Activated T-cell treated with anti-CD3 and anti-CD28 coated beads for 4 hours (primary cell): ENCODE results near the gene CTRL.
"Not testable (repeated sequence)": the region's sequence is repeated elsewhere in the genome, so short reads cannot be mapped to it uniquely, and the experiment has no call there.

ENCODE experiments used
- DNase-seq: peaks from one replicate; pipeline ENCODE4 v3.0.0-alpha.2; 2020

CTRL gene

DNA sequence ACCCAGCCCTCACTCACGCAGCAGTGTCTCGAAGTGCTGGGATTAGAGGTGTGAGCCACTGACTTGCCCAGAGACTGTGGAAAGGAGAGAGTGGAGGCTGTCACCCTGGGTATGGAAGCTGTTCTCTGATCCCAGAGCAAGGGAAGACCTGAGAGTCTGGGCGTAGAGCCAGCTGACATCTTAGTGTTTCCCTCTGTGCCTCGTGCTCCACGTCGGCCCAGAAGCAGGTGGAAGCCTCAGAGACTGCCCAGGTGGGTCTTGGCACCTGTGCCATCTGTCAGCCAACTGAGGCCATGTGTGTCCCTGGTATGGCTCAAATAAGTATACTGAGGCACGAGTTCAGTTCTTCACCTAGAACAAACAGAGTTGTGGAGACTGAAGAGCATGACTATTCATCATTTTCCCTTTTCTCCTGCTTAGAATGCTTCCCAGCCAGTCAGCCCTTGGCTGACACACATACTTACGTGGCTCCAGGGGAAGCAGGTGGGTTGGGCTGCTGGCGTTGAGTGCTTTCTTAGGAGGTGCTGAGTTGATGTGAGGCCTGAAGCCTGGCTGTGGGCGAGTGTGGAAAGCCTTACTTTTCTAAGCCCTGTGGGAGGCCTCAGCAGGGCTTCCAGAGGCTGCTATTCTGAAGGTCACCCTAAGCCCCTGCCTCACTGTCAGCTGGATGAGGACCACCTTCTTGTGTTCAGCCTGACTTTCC, 8.1 kb downstream of the CTRL start:
- DNase-seq, result no peak

DNA sequence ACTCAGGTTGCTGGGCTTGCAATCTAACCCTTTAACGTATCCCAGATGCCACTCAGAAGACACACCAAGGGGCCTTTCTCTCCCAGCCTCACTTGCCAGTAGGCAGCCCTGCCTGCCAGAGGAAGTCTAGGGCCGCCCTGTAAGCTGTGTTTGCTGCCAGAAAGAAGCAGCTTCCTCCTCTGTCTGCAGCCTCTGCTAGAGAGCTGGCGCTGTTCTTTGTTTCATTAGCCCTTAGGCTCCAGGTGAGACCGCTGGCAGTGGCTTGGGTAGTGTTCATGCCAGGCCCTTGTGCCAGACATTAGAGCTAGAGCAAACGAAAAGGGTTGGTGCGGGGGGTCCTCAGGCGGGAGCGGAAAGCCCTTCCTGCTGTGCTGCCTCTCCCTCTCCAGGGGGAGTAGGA, 8.9 kb downstream of the CTRL start:
- DNase-seq, result no peak

DNA sequence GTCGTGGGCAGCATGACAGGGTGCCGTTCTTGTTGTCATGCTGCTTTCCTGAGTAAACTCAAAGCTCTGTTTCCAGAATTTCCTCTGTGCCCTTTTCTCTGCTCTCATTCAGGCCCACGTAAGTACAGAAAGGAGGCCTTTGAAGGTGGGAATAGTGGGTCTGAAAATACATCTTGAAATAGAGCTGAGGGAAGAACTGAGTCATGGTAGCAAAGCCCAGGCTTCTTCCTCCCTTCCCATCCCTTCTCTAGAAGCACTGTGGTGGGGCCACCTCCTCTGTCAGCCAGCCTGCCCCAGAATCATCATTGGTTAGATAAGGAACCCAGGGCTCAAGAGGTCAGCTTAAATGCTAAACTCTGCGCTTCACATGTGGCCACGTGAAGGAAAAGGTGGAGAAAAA, 9.4 kb downstream of the CTRL start:
- DNase-seq, result no peak

DNA sequence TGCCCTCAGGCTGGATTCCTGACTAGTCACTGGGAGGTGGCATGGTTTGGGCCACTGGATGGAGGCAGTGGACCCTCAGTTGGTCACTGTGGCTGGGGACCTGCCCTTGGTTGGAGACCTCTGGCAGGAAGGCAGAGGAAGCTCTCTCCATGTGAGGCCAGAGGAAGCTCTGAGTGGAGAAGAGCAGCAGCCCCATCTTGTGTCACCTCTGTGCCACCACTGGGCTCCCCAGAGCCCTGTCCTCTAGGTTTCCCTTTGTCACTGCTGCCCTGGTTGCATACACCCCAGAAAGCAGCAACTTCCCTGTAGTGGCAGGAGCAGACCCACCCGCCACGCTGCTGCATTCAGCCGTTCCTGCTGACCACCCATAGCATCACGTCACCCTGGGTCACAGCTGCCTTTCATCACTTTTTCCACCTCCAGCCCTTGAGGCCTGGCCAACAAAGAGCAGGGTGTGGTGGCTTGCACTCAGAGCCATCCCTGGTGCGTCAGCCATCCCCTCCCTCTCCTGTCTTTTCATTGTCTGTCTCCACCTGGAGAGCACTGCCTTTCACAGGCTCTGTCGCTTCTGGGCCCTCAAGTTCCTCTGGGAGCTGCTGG, 11.9 kb downstream of the CTRL start:
- DNase-seq, result no peak

DNA sequence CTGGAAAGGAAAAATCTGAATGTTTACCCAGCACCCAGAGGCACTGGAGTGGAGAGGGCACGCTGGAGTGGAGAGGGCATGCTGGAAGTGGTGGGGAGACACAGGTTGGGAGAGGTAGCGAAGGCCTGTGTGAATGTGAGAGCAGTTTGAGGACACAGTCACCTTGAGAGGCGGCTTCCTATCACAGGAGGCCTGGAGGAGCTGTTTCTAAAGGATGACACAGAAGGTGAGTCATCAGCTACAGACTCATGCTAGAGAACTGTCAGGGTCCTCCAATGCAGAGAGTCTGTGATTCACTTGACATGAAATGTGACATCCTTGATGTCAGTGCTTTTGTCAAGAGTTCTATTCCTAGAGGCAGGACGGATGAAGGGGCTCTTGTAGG, 13.8 kb downstream of the CTRL start:
- peak; percentile 32 for DNase-seq

DNA sequence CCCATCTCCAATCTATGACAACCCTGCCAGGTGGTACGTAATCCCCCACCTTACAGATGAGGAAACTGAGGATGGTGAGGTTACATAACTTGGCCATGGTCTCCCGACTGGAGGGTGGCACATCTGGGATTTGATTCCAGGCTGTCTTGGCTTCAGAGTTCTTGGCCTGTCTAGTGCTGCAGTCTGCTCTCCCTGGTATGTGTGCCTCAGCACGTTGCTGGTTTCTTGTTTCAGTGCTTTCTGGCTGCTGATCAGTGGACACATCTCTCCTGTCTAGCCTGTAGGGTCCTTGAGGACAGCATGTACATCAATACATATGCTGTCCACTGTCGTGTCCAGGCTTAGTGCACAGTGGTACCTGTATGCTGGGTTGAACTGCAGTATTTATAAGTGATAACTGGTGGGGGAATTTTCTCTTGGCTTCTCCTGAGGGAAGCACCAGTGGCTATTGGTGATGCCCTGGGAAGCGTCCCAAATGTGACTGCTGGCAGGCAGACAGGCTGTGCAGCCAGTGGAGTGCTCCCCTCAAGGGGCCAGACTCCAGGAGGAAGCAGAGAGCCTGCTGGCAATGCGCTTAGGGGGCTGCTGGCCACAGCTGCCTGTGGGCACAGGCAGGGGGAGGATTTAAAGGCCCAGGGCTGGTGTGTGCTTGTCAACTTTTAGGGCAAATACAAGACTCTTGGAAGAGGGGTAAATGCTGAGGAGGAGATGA, 14.4 kb downstream of the CTRL start:
- no peak for DNase-seq

DNA sequence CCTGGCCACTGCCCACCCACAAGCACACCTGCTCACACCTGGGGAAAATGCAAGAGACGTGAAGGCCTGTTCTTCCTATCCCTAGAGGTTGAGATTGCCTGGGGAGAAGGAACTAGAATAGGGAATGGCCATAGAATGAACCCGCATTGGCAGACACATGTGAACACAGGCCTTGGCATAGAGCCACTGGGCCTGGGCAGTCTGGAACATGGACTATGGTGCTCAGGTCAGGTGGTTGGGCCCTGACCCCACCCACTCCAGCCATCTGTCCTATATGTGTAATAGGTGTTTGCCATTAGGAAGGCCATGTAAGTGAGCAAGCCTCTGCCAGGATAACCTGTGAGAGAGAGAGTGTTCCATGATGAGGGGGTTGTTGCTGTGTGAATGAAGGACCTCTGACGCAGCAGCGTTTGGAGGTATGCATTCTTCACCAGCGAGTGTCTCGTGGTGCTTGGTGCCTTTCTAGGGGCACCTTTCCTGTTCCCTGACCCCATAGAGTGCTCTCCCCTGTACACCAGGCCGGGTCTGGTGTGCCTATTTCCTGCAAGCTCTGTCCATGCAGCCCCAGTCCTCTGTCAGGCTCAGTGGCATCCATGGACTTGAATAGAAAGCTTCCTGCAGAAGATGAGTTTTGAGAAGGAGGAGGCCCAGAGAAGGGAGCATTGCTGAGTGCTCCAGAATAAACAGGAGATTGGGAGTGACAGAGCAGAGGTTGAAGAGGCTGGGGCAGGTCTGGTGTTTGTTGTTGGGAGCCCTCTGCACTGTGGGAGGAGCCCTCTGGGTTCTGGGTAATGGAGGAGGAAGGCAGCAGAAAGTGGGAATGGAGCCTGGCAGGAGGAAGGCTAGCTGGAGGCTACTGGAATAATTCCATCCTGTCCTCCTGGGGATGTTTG, 15.6 kb downstream of the CTRL start:
- no peak for DNase-seq

DNA sequence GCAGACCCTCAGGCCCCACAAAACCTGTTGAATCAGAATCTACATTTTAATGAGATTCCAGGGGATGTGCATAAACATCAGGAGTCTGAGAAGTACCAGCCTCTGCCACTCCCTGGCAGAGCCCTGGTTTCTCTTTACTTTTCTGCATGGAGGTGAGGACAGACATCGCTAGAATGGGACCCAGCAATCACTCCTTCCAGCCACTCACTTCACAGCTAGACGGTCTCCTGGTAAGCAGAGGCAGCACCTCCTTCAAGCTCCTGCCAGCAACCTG, 16.2 kb downstream of the CTRL start:
- not testable (repeated sequence) for DNase-seq

DNA sequence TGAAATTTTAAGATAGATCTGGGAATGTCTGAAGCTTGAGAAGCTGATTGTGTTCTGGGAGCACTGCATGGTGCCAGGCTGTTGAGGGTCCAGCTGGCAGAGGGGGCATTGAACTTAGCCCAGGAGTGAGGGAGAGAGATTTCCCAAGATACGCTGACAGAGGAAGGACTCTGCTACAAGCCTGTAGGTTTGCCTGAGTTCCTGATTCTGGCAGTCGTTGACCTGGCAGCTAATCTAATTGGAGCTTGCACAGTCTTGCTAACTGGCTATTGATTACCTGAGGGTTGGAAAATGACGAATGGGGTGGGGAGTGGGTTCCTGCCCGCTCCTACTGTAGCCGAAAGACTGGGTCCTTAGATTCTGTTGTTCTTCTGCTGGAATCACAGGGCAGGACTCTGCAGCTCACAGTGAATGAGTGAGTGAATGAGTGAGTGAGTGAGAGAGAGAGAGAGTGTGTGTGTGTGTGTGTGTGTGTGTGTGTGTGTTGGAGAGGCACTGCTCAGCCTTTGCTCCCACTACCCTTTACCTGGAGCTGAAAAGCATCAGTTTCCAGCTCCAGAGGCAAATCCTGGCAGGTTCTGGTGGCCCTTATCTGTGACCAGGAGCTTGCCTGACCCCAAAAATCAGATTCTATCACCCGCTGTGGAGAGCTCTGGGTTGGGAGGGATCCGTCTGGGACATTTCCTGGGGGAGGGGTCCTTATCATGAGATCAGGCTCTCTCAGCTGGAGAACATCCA, 16.7 kb downstream of the CTRL start:
- DNase-seq, result no peak

DNA sequence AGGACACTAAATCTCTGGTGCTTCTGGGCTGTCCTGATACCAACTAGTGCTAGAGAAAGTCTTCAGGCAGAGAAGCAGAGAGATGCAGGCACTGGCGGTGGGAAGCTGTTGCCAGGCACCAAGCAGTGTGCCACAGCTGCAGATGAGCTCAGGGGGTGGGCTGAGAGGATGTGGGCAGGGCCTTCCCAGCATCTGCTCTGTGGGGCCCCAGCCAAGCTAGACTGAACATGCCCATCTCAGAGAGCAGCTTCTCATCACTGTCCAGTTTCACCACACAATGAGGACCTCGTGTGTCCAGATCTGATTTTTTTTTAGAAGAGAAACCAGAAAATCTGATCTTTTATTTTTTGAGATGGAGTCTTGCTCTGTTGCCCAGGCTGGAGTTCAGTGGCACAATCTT, 21.5 kb downstream of the CTRL start:
- DNase-seq, result no peak

DNA sequence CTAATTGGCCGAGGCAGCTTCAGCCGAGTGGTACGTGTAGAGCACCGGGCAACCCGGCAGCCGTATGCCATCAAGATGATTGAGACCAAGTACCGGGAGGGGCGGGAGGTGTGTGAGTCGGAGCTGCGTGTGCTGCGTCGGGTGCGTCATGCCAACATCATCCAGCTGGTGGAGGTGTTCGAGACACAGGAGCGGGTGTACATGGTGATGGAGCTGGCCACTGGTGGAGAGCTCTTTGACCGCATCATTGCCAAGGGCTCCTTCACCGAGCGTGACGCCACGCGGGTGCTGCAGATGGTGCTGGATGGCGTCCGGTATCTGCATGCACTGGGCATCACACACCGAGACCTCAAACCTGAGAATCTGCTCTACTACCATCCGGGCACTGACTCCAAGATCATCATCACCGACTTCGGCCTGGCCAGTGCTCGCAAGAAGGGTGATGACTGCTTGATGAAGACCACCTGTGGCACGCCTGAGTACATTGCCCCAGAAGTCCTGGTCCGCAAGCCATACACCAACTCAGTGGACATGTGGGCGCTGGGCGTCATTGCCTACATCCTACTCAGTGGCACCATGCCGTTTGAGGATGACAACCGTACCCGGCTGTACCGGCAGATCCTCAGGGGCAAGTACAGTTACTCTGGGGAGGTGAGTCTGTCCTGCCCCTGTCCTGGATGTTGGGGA, 22.5 kb downstream of the CTRL start:
- no peak for DNase-seq

DNA sequence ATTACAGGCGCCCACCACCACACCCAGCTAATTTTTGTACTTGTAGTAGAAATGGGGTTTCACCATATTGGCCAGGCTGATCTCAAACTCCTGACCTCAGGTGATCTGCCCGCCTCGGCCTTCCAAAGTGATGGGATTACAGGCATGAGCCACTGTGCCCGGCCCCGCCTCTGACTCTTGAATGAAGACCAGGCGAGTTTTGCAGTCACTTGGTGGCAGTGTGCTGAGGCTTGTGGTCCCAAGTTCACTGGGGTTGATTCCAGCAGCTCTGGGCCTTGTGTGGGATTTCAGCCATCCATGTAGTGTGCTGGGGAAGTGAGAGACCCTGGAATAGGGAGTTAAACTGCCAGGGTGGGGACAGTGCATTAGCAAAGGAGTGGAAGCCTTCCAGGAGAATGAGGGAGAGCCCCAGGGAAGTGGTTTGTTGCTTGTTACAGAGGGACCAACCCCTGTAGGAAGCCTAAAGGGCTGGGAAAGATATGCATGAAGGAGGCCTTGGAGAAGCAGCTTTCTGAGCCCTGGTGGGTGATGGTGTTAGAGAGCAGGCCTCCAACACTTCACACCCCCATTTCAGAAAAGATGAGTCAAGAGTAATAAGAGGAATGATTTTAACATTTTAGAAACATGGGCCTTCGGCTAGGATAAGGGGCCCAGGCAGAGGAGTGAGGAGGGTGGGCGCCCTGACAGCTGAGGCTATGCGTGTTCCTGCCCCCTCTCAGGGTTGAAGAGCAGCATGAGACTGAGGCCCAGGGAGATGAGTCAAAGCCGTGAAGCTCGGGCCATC, 24.1 kb downstream of the CTRL start:
- DNase-seq, result no peak

DNA sequence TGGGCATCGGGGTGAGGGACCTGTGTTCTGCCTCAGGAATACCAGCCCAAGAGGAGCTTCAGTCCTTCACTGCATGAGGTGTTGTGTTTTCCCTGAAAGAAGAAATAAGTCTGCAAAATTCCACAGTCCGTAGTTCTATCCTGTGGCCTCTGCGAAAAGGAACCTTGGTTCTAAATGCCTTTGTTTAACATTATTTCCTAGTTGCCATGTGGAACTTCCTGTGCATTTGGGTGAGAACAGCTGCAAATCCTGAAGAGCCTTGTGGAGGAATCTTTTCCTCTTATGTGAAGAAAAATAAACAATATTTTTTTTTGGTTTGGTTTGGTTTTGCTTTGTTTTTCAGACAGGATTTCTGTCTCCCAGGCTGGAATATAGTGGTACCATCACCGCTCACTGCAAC, 28.8 kb downstream of the CTRL start:
- DNase-seq, result no peak

DNA sequence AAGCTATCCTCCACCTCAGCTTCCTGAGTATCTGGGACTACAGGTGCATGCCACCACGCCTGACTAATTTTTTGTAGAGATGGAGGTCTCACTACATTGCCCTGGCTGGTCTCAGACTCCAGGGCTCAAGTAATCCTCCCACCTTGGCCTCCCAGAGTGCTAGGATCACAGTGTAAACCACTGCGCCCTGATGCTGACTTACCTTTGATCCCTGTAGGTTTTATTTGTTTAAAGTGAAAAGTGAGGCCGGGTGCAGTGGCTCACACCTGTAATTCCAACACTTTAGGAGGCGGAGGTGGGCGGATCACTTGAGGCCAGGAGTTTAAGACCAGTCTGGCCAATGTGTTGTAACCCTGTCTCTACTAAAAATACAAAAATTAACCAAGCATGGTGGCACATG, 29.9 kb downstream of the CTRL start:
- no peak for DNase-seq

DNA sequence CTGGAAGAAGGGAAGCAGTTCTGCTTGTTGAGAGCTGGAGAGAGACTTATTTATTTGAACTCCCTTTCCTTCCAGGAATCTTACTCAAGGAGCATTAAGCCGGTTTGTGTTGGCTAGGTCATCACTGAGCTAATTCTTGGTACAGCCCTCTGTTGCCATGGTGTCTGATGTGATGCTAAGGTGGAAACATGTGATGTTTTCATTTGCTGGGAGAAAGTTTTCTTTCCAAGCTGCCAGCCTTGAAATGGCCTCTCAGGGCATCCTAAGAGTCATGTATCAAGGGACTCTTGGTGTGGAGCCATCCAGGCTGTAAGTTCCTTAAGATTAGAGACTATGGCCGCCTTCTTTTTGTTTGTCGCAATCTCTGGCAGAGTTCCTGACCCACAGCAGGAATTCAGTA, 34.4 kb downstream of the CTRL start:
- no peak for DNase-seq

DNA sequence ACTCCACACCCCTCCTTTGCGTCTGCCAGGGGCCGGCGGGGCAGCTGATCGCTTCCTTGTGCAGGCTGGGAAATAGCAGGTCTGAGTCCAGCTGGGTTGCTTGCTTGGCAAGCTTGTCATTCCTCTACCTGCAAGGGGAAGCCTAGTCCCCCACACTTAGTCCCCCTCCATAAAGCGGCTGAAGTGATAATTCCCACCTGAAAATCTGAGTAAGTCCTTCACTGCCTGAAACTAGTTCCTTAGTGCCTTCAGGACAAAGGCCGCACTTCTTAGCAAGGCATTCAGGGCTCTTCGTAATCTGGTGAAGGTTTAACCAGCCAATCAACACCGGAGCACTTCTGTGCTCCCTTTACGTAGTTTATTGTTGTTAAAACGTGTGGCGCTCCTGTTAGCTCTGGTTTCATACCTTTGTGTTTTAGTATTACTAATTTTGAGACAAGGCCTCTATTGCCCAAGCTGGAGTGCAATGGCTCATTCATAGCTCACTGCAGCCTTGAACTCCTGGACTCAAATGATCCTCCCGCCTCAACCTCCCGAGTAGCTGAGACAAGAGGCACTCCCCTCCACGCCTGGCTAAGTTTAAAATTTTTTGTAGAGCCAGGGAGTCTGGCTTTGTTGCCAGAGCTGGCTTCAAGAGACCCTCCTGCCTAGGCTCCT, 37.8 kb downstream of the CTRL start:
- no peak for DNase-seq

DNA sequence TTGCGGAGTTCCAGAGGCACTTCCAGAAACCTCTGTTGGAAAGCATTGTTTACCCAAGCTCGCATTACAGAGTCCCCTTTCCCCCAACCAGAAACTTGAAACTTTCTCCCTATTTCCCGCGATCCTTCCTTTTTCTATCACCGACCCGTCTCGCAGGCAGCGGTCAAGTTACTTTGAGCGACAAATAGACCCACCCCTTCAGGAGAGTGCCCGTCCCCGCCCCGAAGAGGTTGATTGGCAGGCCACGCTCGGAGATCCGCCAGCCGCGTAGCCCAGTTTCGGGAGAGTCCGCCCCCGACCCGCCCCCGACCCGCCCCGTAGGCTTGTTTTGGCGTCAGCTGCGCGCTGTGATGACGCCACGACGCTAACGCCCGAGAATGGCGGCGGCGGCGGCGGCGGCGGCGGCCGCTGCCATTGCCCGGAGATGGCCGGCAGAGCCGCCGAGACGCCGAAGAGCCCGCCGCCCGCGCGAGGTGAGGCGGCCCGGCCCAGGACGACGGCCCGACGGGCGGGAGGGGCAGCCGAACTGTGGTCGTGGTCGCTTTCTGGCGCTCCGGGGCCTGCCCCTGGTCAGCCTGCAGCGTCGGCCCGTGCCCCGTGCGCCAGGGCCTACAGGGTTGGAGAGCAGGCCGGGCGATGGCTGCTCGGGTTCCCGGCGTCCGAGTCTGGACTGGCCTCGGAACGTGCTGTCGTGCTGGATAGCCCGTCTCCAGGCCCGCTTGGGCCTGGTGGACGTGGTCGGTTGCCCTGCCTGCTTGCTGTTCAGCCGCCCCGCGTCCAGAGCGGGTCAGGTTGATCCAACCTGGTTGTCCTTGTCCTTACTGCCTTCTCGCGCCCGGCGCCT, 38.5 kb downstream of the CTRL start, which contains the start of gene PSKH1:
Gene PSKH1, plus strand, starts transcription at position 356 of the 844 bp plus-strand sequence. CDS start 15,496 bp downstream, outside the sequence.
- peak; percentile 91 for DNase-seq

DNA sequence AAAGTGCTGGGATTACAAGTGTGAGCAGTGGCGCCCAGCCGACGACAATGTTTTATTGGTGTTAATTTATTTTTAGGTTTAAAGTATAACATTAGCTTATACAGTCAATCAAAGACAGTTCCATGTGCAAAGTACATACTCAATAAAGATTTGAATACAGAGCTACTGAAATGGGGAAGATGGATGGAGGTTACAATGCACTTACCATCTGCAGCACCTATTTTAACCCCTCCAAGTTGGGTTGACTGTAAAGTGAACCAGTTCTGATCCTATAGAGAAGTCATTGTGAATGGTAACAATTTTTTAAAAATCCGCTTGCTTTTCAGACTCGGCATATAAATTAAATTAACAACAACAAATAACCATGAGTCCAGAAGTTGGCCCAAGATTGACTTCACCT, 39.3 kb downstream of the CTRL start:
- no peak for DNase-seq

DNA sequence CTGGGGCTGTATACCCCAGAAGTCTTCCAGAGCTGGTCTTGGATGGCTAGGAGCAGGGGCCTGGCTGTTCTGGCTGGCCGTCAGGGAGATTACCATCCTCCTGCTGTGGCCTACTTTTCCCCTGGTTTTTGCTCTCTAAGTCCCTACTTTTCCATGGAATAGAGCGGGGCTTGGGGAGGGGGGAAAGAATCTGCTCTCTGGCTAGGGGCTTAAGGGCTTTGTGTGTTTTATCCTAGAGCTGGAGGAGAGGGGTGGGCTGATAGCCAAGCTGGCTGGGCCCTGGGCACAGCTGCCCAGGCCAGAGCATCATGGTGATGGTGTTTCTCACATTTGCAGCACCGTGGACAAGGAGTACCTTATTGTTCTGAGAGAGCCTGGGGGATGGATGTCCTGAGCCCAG, 43.3 kb downstream of the CTRL start:
- no peak for DNase-seq

DNA sequence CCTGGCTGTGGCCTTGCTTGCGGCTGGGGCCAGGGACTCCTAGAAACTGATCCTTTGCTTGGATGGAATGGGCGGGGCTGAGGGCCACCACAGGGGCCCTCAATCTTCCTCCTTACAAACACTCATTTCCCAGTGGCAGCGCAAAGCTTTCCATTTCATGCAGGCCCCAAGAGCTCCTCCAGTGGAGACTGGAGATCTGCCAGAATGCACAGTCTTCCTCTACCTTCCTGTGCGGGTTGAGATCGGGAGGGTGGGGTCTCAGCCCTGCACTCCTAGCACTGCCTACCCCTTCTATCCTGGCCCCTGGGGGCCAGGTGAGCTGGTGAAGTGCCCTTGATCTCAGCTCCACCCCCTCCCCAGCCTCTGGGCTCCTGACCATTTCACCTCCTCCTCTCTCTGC, 45.3 kb downstream of the CTRL start:
- DNase-seq, result no peak
